HepG2 (cell line): Measurements from ENCODE around the gene SH3GL1. TPM values are rescaled to one million over a fixed set of nuclear protein-coding genes. Genes with fewer than 3 reads are reported as not detected.

Source experiments
- AKAP8 ChIP-seq: sonication (generic); formaldehyde crosslinking; IDR thresholded peaks from 2 replicates; pipeline ENCODE4 v1.5.1; 2020; ENCODE audit warnings: mild to moderate bottlenecking, missing genetic modification reagents
- ARID4A ChIP-seq: sonication (generic); formaldehyde crosslinking; IDR thresholded peaks from 2 replicates; pipeline ENCODE4 v1.5.0; 2020; ENCODE audit warnings: mild to moderate bottlenecking, missing genetic modification reagents, borderline replicate concordance
- BHLHE40 ChIP-seq: IDR thresholded peaks from 2 replicates; pipeline ENCODE4 v1.6.1; 2011; ENCODE audit warnings: low read length, improper control_type of control experiment
- DRAP1 ChIP-seq: IDR thresholded peaks from 2 replicates; pipeline ENCODE4 v1.6.1; 2016; ENCODE audit warnings: missing genetic modification reagents, missing compliant biosample characterization
- ERF ChIP-seq: IDR thresholded peaks from 2 replicates; pipeline ENCODE4 v1.6.1; 2018; ENCODE audit warnings: missing biosample characterization, missing genetic modification reagents
- ISL2 ChIP-seq: sonication (generic); formaldehyde crosslinking; IDR thresholded peaks from 2 replicates; pipeline ENCODE4 v1.5.0; 2020; ENCODE audit warnings: missing genetic modification reagents
- POGZ ChIP-seq: sonication (generic); formaldehyde crosslinking; IDR thresholded peaks from 2 replicates; pipeline ENCODE4 v1.4.0; 2020; ENCODE audit warnings: mild to moderate bottlenecking, missing genetic modification reagents
- RARA ChIP-seq: IDR thresholded peaks from 2 replicates; pipeline ENCODE4 v1.6.1; 2016; ENCODE audit warnings: missing genetic modification reagents, missing compliant biosample characterization
- RBFOX2 ChIP-seq: fragments of 200-400 bp; formaldehyde crosslinking; IDR thresholded peaks from 2 replicates; pipeline ENCODE4 v1.6.1; 2017; ENCODE audit warnings: low read depth, mild to moderate bottlenecking, low read length
- REL ChIP-seq: sonication (generic); formaldehyde crosslinking; conservative IDR thresholded peaks from 2 replicates; pipeline ENCODE4 v1.8.0; 2022; ENCODE audit warnings: mild to moderate bottlenecking, missing genetic modification reagents, moderate library complexity
- SP4 ChIP-seq: sonication (generic); formaldehyde crosslinking; IDR thresholded peaks from 2 replicates; pipeline ENCODE4 v1.8.1; 2023; ENCODE audit warnings: mild to moderate bottlenecking, missing genetic modification reagents
- TERF1 ChIP-seq: sonication (generic); formaldehyde crosslinking; IDR thresholded peaks from 2 replicates; pipeline ENCODE4 v1.8.0; 2022; ENCODE audit warnings: mild to moderate bottlenecking, missing genetic modification reagents, moderate library complexity
- ZKSCAN5 ChIP-seq: sonication (generic); formaldehyde crosslinking; IDR thresholded peaks from 2 replicates; pipeline ENCODE4 v1.5.1; 2020; ENCODE audit warnings: mild to moderate bottlenecking, missing genetic modification reagents
- ZMAT3 ChIP-seq: sonication (generic); formaldehyde crosslinking; conservative IDR thresholded peaks from 2 replicates; pipeline ENCODE4 v1.7.0; 2021; ENCODE audit warnings: missing genetic modification reagents
- ZNF205 ChIP-seq: IDR thresholded peaks from 2 replicates; pipeline ENCODE4 v1.6.1; 2018; ENCODE audit warnings: missing biosample characterization, missing genetic modification reagents
- ZNF263 ChIP-seq: sonication (generic); formaldehyde crosslinking; IDR thresholded peaks from 2 replicates; pipeline ENCODE4 v1.4.0; 2020; ENCODE audit warnings: missing genetic modification reagents
- ZNF350 ChIP-seq: sonication (generic); formaldehyde crosslinking; IDR thresholded peaks from 2 replicates; pipeline ENCODE4 v1.4.0; 2020; ENCODE audit warnings: mild to moderate bottlenecking, low read depth, missing genetic modification reagents, borderline replicate concordance
- ZNF558 ChIP-seq: sonication (generic); formaldehyde crosslinking; IDR thresholded peaks from 2 replicates; pipeline ENCODE4 v1.9.0; 2022; ENCODE audit warnings: mild to moderate bottlenecking, missing genetic modification reagents, borderline replicate concordance
- ZNF607 ChIP-seq: sonication (generic); formaldehyde crosslinking; IDR thresholded peaks from 2 replicates; pipeline ENCODE4 v1.5.1; 2020; ENCODE audit warnings: missing genetic modification reagents, mild to moderate bottlenecking, borderline replicate concordance
- ZNF615 ChIP-seq: sonication (generic); formaldehyde crosslinking; IDR thresholded peaks from 2 replicates; pipeline ENCODE4 v1.5.0; 2020; ENCODE audit warnings: mild to moderate bottlenecking, missing genetic modification reagents, borderline replicate concordance
- ZNF616 ChIP-seq: sonication (generic); formaldehyde crosslinking; IDR thresholded peaks from 2 replicates; pipeline ENCODE4 v1.5.0; 2020; ENCODE audit warnings: low read depth, mild to moderate bottlenecking, missing genetic modification reagents
- ZNF713 ChIP-seq: sonication (generic); formaldehyde crosslinking; IDR thresholded peaks from 2 replicates; pipeline ENCODE4 v1.4.0; 2020; ENCODE audit warnings: mild to moderate bottlenecking, missing genetic modification reagents
- ZNF740 ChIP-seq: sonication (generic); formaldehyde crosslinking; IDR thresholded peaks from 2 replicates; pipeline ENCODE4 v1.4.0; 2020; ENCODE audit warnings: missing genetic modification reagents
- ZNF841 ChIP-seq: sonication (generic); formaldehyde crosslinking; IDR thresholded peaks from 2 replicates; pipeline ENCODE4 v1.8.1; 2023; ENCODE audit warnings: missing genetic modification reagents, borderline replicate concordance
- polyA plus RNA-seq, 8 experiments: library from polyadenylated mRNA; depleted of rRNA in 3 of 8; stranded (reverse) in 7 of 8; unstranded in 1 of 8; fragments of >200 nt; fragmentation: Illumina TruSeq in 4 of 8; extraction: Trizol in 4 of 8; gene quantifications; 2 replicates each; pipeline versions ENCODE4 v1.2.1 to v1.2.3, GENCODE V29; 2011 to 2016; ENCODE audit warnings: low read depth in 4 of 8, missing spikeins in 1 of 8, mixed read lengths in 1 of 8; ENCODE audit not compliant: insufficient read depth in 1 of 8
- total RNA-seq, 5 experiments: library from RNA; depleted of rRNA; stranded (reverse); fragments of >200 nt; fragmentation: Illumina TruSeq; extraction: Trizol; gene quantifications; 2 replicates each; pipeline ENCODE4 v1.2.3, GENCODE V29; 2016; ENCODE audit warnings: low read depth in 1 of 5

Gene SH3GL1
- total and polyA plus RNA-seq, 2 of the 13 experiments (the other 11 are each of a cell fraction or from before 2014, with no cell fraction given) = 33.0 to 45.1 TPM

- TF ChIP-seq ARID4A (CRISPR knock-in tag) (peak; percentile 70), BHLHE40 (no peak), REL (CRISPR knock-in tag) (0 out of 2 replicates have a peak, but pooled peaks have one; percentile 47), ZNF205 (CRISPR knock-in tag) (no peak), RBFOX2 (peak; percentile 73), ZNF558 (CRISPR knock-in tag) (peak; percentile 78; the same call in 1 of the 2 replicates), ZNF616 (CRISPR knock-in tag) (peak; percentile 21; the same call in 1 of the 2 replicates), SP4 (CRISPR knock-in tag) (peak; percentile 86), TERF1 (CRISPR knock-in tag) (0 out of 2 replicates have a peak, but pooled peaks have one; percentile 37), ZNF263 (peak; percentile 37; the same call in 1 of the 2 replicates), ZNF713 (CRISPR knock-in tag) (0 out of 2 replicates have a peak, but pooled peaks have one; percentile 72), AKAP8 (CRISPR knock-in tag) (no peak), POGZ (0 out of 2 replicates have a peak, but pooled peaks have one; percentile 6), ZNF740 (CRISPR knock-in tag) (no peak), RARA (CRISPR knock-in tag) (0 out of 2 replicates have a peak, but pooled peaks have one; percentile 21), ZKSCAN5 (no peak), ERF (CRISPR knock-in tag) (peak; percentile 45; the same call in 1 of the 2 replicates), ZNF615 (CRISPR knock-in tag) (no peak), ZMAT3 (CRISPR knock-in tag) (no peak), ZNF350 (no peak), ZNF607 (CRISPR knock-in tag) (0 out of 2 replicates have a peak, but pooled peaks have one; percentile 12), ZNF841 (CRISPR knock-in tag) (0 out of 2 replicates have a peak, but pooled peaks have one; percentile 59), ISL2 (0 out of 2 replicates have a peak, but pooled peaks have one; percentile 2), DRAP1 (CRISPR knock-in tag) (peak; percentile 93)
These were observed 56.7 kb downstream of the SH3GL1 start, which contains the start of gene MPND (continued) for GRCh38 chr19:4343370-4344307.
